H1 (cell line): ENCODE results near the gene RHBDD2. TPM values are rescaled to one million over a fixed set of nuclear protein-coding genes. Genes with fewer than 3 reads are reported as not detected.

ENCODE experiments used
- BRCA1 ChIP-seq: IDR thresholded peaks from 2 replicates; pipeline ENCODE4 v1.6.1; 2012; ENCODE audit warnings: low read depth, low read length, improper control_type of control experiment
- CHD1 ChIP-seq: IDR thresholded peaks from 2 replicates; pipeline ENCODE4 v1.6.1; 2012; ENCODE audit warnings: low read depth, low read length, improper control_type of control experiment
- CHD7 ChIP-seq: fragments of 300-600 bp; sonication (generic); IDR thresholded peaks from 2 replicates; pipeline ENCODE4 v1.7.1; 2012; ENCODE audit warnings: low read length, moderate library complexity, mild to moderate bottlenecking, inconsistent platforms; ENCODE audit not compliant: insufficient replicate concordance
- EZH2 ChIP-seq: fragments of 200-600 bp; sonication (generic); IDR thresholded peaks from 2 replicates; pipeline ENCODE4 v1.7.1; 2012; ENCODE audit warnings: low read depth, mild to moderate bottlenecking, moderate library complexity, low read length, inconsistent platforms; ENCODE audit not compliant: severe bottlenecking
- JUN ChIP-seq: IDR thresholded peaks from 2 replicates; pipeline ENCODE4 v1.6.1; 2011; ENCODE audit warnings: low read depth, mild to moderate bottlenecking, improper control_type of control experiment, low read length
- JUND ChIP-seq: IDR thresholded peaks from 2 replicates; pipeline ENCODE4 v1.6.1; 2011; ENCODE audit warnings: mild to moderate bottlenecking, improper control_type of control experiment, low read length
- KDM4A ChIP-seq: IDR thresholded peaks from one replicate; pipeline ENCODE4 v1.7.1; 2012; ENCODE audit warnings: low read depth, mild to moderate bottlenecking, moderate library complexity, low read length, inconsistent platforms; ENCODE audit not compliant: severe bottlenecking
- NRF1 ChIP-seq: IDR thresholded peaks from 2 replicates; pipeline ENCODE4 v1.6.1; 2011; ENCODE audit warnings: mild to moderate bottlenecking, low read depth, low read length, improper control_type of control experiment
- PHF8 ChIP-seq: fragments of 200-600 bp; sonication (generic); conservative IDR thresholded peaks from 2 replicates; pipeline ENCODE4 v1.7.1; 2012; ENCODE audit warnings: low read depth, mild to moderate bottlenecking, inconsistent platforms, low read length, moderate library complexity
- RFX5 ChIP-seq: IDR thresholded peaks from 2 replicates; pipeline ENCODE4 v1.6.1; 2011; ENCODE audit warnings: low read depth, low read length, improper control_type of control experiment, borderline replicate concordance
- TAF1 ChIP-seq: IDR thresholded peaks from 2 replicates; pipeline ENCODE4 v1.6.1; 2011; ENCODE audit warnings: mild to moderate bottlenecking, low read depth, low read length
- polyA plus RNA-seq, 7 experiments: library from polyadenylated mRNA; depleted of rRNA in 3 of 7; stranded (reverse) in 5 of 7; unstranded in 2 of 7; fragments of >200 nt in 5 of 7; fragments of 200-250 nt in 2 of 7; gene quantifications; 1 replicate in 5 of 7; 2 replicates in 1 of 7; 4 replicates in 1 of 7; pipeline versions ENCODE4 v1.2.1 to v1.2.3, GENCODE V29; 2011 to 2013; ENCODE audit warnings: missing spikeins in 2 of 7, mixed read lengths in 2 of 7
- total RNA-seq: library from RNA; stranded (reverse); fragmentation: NEBNext Ultra II Directional; extraction: Animal tissue kit (Norgen Biotek cat#: 25700); gene quantifications from 2 replicates; pipeline ENCODE4 v1.2.1, GENCODE V29; 2021

The RHBDD2 gene
- total and polyA plus RNA-seq, 2 of the 8 experiments (the other 6 are each of a cell fraction or from before 2014, with no cell fraction given): 28.3 to 65.5 TPM

- TF ChIP-seq CHD7: no peak
- TF ChIP-seq NRF1: no peak
- no peak for TF ChIP-seq TAF1
- no peak for TF ChIP-seq JUND
- no peak for TF ChIP-seq JUN
- TF ChIP-seq PHF8: no peak
- TF ChIP-seq CHD1: no peak
- TF ChIP-seq BRCA1: no peak
- no peak for TF ChIP-seq EZH2
- TF ChIP-seq RFX5: no peak
- no peak for TF ChIP-seq KDM4A
Observed at GRCh38 chr7:75872073-75872782, 6.6 kb upstream of the RHBDD2 start (continued).
